Tibial nerve (tissue), 4 donors: Measurements from ENCODE around the gene FUT4. TPM values are rescaled to one million over a fixed set of nuclear protein-coding genes. Genes with fewer than 3 reads are reported as not detected.

Experiments used
- DNase-seq, 2 donors: peaks; one replicate each; pipeline ENCODE4 v3.0.0-alpha.2; 2019; ENCODE audit warnings: low spot score in 2 of 2
- H3K27ac ChIP-seq, 4 donors: fragments of 200-600 bp; sonication (generic) in 3 of 4; one replicate each; pipeline ENCODE4 v1.5.1; 2017 to 2019; ENCODE audit warnings: mild to moderate bottlenecking in 1 of 4
- H3K27me3 ChIP-seq, 2 donors: fragments of 200-600 bp; sonication (generic) in 1 of 2; one replicate each; pipeline versions ENCODE4 v1.5.1 to v1.6.0; 2017 to 2019
- H3K36me3 ChIP-seq, 3 donors: fragments of 200-600 bp; sonication (generic); one replicate each; pipeline ENCODE4 v1.5.1; 2018 to 2019
- H3K4me1 ChIP-seq, 4 donors: fragments of 200-600 bp; sonication (generic) in 3 of 4; one replicate each; pipeline ENCODE4 v1.5.1; 2017 to 2019
- H3K4me3 ChIP-seq, 4 donors: fragments of 200-600 bp; sonication (generic) in 3 of 4; one replicate each; pipeline ENCODE4 v1.5.1; 2017 to 2019; ENCODE audit warnings: mild to moderate bottlenecking in 1 of 4, moderate library complexity in 1 of 4
- H3K9me3 ChIP-seq, 4 donors: fragments of 200-600 bp; sonication (generic) in 3 of 4; one replicate each; pipeline ENCODE4 v1.5.1; 2017 to 2019
- CTCF ChIP-seq, 5 experiments: fragments of 200-600 bp in 3 of 5; fragments of 450-650 bp in 2 of 5; sonication (generic) in 3 of 5; IDR thresholded peaks; one replicate each; pipeline ENCODE4 v1.5.1; 2016 to 2019; ENCODE audit warnings: antibody characterized with exemption in 5 of 5, mild to moderate bottlenecking in 3 of 5, moderate library complexity in 2 of 5
- EP300 ChIP-seq, 2 donors: sonication (generic); formaldehyde crosslinking; IDR thresholded peaks; one replicate each; pipeline ENCODE4 v1.6.1; 2017; ENCODE audit warnings: antibody characterized with exemption in 2 of 2, mild to moderate bottlenecking in 1 of 2
- POLR2A ChIP-seq, 2 donors: fragments of 450-650 bp; IDR thresholded peaks; one replicate each; pipeline ENCODE4 v1.6.1; 2017; ENCODE audit warnings: antibody characterized with exemption in 2 of 2, mild to moderate bottlenecking in 2 of 2, moderate library complexity in 2 of 2
- WGBS, 2 donors: methylation state at CpG; one replicate each; pipeline ENCODE4 v1.1.5; 2018; 5-methylcytosine and 5-hydroxymethylcytosine counted together
- total RNA-seq, 4 donors: library from RNA; depleted of rRNA; stranded (reverse); fragments of >200 nt; gene quantifications; one replicate each; pipeline ENCODE4 v1.1.0, GENCODE V29; 2016

Gene FUT4
- total RNA-seq, 4 donors from 2014 or later, result 5.4 to 11.0 (median 7.7) TPM

- peak overlapping the region; percentile 65 to 77 (median 72) for H3K4me3 ChIP-seq
- H3K27ac ChIP-seq, result peak overlapping the region; percentile 91 to 98 (median 94)
- no peak for DNase-seq
- H3K9me3 ChIP-seq, result no peaks in the 10 kb centered on the region
- TF ChIP-seq CTCF (IDR thresholded peaks at IDR 0.05) (no peak), EP300 (IDR thresholded peaks at IDR 0.05) (no peak), POLR2A (IDR thresholded peaks at IDR 0.05) (no peak)
- peaks cover 0 to 63% (median 29%) of the 10 kb centered on the region in 4 donors for H3K4me1 ChIP-seq
- peaks cover 0 to 6% (median 0%) of the 10 kb centered on the region in 3 donors for H3K36me3 ChIP-seq
- no peaks in the 10 kb centered on the region for H3K27me3 ChIP-seq
- WGBS, 2 donors, result 16% methylated on average over 32 of the region's 59 CpGs; no CpG with 5 or more reads in 1 of the 2 donors
Measured at GRCh38 chr11:94544646-94545263, 1.0 kb downstream of the FUT4 start.

DNA sequence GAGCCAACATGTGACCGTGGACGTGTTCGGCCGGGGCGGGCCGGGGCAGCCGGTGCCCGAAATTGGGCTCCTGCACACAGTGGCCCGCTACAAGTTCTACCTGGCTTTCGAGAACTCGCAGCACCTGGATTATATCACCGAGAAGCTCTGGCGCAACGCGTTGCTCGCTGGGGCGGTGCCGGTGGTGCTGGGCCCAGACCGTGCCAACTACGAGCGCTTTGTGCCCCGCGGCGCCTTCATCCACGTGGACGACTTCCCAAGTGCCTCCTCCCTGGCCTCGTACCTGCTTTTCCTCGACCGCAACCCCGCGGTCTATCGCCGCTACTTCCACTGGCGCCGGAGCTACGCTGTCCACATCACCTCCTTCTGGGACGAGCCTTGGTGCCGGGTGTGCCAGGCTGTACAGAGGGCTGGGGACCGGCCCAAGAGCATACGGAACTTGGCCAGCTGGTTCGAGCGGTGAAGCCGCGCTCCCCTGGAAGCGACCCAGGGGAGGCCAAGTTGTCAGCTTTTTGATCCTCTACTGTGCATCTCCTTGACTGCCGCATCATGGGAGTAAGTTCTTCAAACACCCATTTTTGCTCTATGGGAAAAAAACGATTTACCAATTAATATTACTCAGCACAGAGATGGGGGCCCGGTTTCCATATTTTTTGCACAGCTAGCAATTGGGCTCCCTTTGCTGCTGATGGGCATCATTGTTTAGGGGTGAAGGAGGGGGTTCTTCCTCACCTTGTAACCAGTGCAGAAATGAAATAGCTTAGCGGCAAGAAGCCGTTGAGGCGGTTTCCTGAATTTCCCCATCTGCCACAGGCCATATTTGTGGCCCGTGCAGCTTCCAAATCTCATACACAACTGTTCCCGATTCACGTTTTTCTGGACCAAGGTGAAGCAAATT is 1.8 kb downstream of the FUT4 start:
- DNase-seq, result no peak
- WGBS, 2 donors, result 72 to 76% methylated on average over 45 to 52 of the region's 54 CpGs
- Histone ChIP-seq H3K9me3 (no peaks in the 10 kb centered on the region), H3K27me3 (no peaks in the 10 kb centered on the region), H3K4me1 (peaks cover 0 to 63% (median 31%) of the 10 kb centered on the region in 4 donors), H3K27ac (peak overlapping the region in 2 of 4 donors; percentile 97 to 98), H3K36me3 (peaks cover 0 to 6% (median 0%) of the 10 kb centered on the region in 3 donors), H3K4me3 (peak overlapping the region; percentile 65 to 77 (median 72))
- TF ChIP-seq CTCF (IDR thresholded peaks at IDR 0.05) (no peak), POLR2A (IDR thresholded peaks at IDR 0.05) (no peak), EP300 (IDR thresholded peaks at IDR 0.05) (no peak)

DNA sequence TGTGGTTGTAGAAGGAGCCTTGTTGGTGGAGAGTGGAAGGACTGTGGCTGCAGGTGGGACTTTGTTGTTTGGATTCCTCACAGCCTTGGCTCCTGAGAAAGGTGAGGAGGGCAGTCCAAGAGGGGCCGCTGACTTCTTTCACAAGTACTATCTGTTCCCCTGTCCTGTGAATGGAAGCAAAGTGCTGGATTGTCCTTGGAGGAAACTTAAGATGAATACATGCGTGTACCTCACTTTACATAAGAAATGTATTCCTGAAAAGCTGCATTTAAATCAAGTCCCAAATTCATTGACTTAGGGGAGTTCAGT is 2.4 kb downstream of the FUT4 start:
- H3K36me3 ChIP-seq, result peaks cover 0 to 6% (median 0%) of the 10 kb centered on the region in 3 donors
- H3K27me3 ChIP-seq, result no peaks in the 10 kb centered on the region
- H3K4me1 ChIP-seq, result peaks cover 0 to 63% (median 31%) of the 10 kb centered on the region in 4 donors
- H3K4me3 ChIP-seq, result peak overlapping the region in 2 of 4 donors; percentile 69 to 74
- WGBS, 2 donors, result 79 to 83% methylated on average over 2 of the region's 2 CpGs
- no peak overlapping the region for H3K27ac ChIP-seq
- DNase-seq, result no peak
- H3K9me3 ChIP-seq, result no peaks in the 10 kb centered on the region
- TF ChIP-seq CTCF (IDR thresholded peaks at IDR 0.05) (no peak), POLR2A (IDR thresholded peaks at IDR 0.05) (no peak), EP300 (IDR thresholded peaks at IDR 0.05) (no peak)

DNA sequence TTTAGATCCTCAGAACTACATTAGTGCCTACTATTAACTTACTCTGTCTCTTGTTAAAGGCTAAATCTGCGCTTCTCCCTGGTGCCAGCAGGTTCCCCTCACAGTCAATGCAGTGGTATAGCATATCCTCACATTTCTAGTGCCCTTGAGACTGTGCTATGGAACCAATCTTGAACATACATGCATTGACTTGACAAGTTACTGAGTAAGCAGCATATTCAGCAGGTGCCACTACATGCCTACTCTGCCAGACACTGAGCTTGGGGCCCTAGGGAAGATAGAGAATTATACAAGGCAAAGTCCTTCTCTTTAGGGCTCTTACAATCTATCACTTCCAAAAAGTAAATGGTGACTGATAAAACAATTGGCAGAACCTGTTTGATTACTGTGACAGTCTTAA is 3.2 kb downstream of the FUT4 start:
- TF ChIP-seq EP300 (IDR thresholded peaks at IDR 0.05) (no peak), CTCF (IDR thresholded peaks at IDR 0.05) (no peak), POLR2A (IDR thresholded peaks at IDR 0.05) (no peak)
- WGBS, 2 donors, result 80 to 100% methylated on average over 1 of the region's 1 CpG
- Histone ChIP-seq H3K36me3 (peaks cover 0 to 6% (median 0%) of the 10 kb centered on the region in 3 donors), H3K4me1 (peaks cover 0 to 63% (median 31%) of the 10 kb centered on the region in 4 donors), H3K9me3 (no peaks in the 10 kb centered on the region), H3K4me3 (peak overlapping the region in 1 of 4 donors; percentile 69), H3K27ac (no peak overlapping the region), H3K27me3 (no peaks in the 10 kb centered on the region)
- no peak for DNase-seq

- H3K36me3 ChIP-seq, result peaks cover 0 to 6% (median 0%) of the 10 kb centered on the region in 3 donors
- no peak overlapping the region for H3K27ac ChIP-seq
- H3K27me3 ChIP-seq, result no peaks in the 10 kb centered on the region
- no peaks in the 10 kb centered on the region for H3K9me3 ChIP-seq
- no peak for DNase-seq
- TF ChIP-seq POLR2A (IDR thresholded peaks at IDR 0.05), result no peak
- H3K4me3 ChIP-seq, result no peak overlapping the region
- 70 to 77% methylated on average over 5 of the region's 5 CpGs for WGBS, 2 donors
- H3K4me1 ChIP-seq, result peaks cover 0 to 52% (median 26%) of the 10 kb centered on the region in 4 donors
Measured at GRCh38 chr11:94549146-94549545, 5.4 kb downstream of the FUT4 start.
